DMS53 treated with DMSO at 0.1 percent for 48 hours (cell line): ENCODE data around the gene ZNF407.

ENCODE experiments used
- DNase-seq: peaks from one replicate; lab custom pipeline; 2025; ENCODE audit not compliant: unreplicated experiment; lab: John Stamatoyannopoulos, UW

The ZNF407 gene

DNA sequence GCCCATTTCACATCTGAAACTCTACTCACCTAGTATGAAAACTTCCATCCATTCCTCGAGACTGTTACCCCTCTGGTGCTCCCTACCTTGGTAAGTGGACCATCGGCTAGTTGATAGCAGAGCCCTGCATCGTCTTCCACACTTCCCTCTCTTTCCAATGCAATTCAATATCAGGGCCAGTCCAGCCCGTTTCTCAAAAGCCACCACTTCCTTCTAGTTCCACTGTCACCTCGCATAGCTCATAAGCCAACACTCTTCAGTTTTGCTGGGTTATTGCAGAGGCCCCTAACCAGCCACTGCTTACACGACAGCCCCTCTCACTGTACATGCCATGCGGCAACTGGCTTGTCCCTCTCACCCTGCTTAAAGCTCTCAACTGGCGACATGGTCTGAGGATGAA lies 10.2 kb upstream of the ZNF407 start:
- DNase-seq, result no peak

DNA sequence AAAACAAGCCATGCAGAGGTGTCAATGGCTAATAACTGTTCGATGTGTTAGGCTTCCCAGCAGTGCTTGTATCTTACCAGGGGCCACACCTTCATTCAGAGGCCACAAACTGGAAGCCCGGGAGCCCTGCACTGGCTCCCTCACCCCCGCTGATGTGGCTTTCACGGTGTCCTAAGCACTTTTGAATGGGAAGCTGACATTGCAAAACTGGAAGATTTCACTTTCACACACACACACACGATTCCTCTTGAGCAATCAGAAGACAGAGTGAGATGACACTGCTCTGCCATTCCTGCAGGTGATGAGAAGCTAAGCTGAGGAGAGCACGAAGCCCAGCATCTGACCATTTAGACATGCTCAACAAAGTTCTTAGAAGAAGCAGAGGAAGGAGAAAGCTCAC lies 8.6 kb upstream of the ZNF407 start:
- no peak for DNase-seq

DNA sequence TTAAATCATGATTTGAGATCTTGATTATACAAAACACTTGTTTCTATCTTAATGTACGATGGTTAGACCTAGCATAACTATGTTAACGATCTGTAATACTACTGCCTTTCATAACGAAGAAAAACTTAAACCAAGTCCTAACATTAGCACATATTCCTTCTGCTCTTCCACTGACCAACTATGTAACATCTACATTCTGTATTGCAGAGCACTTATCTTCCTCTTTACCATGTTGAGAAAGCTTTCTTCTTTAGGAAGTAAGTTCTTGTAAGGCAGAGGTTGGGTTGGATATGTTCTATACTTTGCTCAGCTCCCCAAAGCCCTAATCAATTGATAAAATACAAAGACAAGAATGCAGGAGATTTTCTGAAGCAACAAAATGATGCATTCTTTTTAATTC lies 7.9 kb upstream of the ZNF407 start:
- no peak for DNase-seq

- no peak for DNase-seq
Measured at GRCh38 chr18:74590671-74591070, 7.0 kb upstream of the ZNF407 start.

GRCh38 chr18:74595431-74595830 lies 2.2 kb upstream of the ZNF407 start:
- DNase-seq, result no peak

DNA sequence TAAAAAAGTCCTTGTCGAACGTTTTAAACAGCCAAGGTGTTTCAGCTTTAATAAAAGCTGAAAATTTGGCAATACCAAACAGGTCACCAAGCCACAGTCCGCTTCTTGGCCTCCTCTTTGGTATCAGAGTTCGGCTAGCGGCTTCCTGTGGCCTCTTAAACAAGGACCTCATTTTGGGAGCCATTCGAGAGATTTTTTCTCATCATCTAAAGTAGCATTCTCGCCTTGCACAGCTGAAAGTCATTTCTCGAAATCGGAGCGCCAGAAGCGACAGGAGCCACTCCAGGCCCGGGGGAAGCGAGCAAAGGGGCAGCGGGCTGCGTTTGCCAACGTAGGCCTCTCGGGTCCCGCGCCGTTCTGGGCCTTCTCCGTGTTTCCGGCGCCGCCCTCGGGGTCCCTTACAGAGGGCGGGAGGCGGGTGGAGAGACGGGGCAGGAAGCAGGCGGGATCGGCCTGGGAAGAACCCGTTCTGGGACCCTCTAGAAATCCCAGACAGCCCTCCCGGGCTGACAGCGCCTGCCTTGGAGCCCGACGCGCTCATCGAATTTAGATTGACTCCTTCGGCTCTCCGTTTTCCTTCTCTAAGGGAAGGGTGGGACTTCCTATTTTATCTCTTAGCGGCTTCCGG lies 522 bp upstream of the ZNF407 start:
- DNase-seq, result peak; percentile 91

GRCh38 chr18:74598350-74599001 lies 806 bp downstream of the ZNF407 start:
- peak; percentile 38 for DNase-seq

GRCh38 chr18:74604361-74604760 lies 6.7 kb downstream of the ZNF407 start:
- DNase-seq, result no peak

- DNase-seq, result no peak
Measured at GRCh38 chr18:74604774-74605173, 7.1 kb downstream of the ZNF407 start.

GRCh38 chr18:74608681-74609080 lies 11.0 kb downstream of the ZNF407 start:
- no peak for DNase-seq

DNA sequence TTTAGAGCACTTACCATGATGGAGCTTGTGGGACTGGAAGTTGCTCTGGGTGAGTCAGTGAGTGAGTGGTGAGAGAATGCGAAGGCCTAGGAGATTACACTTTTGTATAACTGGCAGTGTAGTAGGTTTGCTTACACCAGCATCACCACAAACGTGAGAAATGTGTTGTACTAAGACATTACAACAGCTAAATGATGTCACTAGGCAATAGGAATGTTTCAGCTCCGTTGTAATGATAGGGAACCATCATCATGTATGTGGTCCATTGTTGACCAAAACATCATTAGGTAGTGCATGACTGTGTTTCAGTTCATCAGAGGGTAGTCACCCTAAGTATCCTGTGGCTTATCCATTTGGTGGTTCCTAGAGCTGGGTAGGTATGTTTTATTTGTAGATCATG lies 11.9 kb downstream of the ZNF407 start:
- DNase-seq, result no peak

GRCh38 chr18:74610051-74610615 lies 12.5 kb downstream of the ZNF407 start:
- DNase-seq, result no peak

- DNase-seq, result no peak
Measured at GRCh38 chr18:74610860-74611259, 13.2 kb downstream of the ZNF407 start.

DNA sequence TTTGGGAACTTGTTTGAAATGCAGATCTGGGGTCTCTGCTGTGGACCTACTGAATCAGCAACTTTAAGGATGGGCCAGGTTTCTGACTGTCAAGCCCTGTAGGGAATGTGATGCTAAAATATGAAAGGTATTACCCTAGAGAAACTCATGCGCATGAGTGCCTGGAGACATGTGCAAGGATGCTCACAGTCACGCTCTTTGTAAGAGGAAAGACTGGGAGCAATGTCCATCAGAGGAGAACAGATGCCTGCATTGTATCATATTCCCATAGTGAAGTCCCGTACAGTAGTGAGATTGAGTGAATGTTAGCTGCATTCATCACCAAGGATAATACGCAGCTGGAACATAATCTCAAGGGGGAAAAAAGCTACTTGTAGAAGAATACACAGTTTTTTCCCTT lies 14.1 kb downstream of the ZNF407 start:
- DNase-seq, result no peak

DNA sequence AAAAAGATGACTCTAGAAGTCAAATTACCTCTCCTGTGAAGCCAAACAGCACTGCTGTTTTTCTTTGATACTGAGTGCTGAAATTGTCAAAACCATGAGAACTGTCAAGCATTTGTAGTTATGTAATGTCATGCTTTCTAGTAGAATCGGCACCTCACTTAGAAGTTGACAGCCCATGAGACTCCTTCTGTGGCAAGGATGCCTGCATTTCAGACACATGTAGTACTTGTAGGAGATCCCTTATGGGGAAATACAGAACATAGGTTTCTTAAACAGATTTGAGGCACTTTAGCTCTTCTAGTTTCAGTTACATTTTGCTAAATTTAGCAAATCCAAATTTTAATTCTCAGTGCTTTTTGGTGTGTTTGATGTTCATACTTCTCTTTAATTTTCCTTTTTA lies 15.7 kb downstream of the ZNF407 start:
- no peak for DNase-seq

GRCh38 chr18:74616494-74616893 lies 18.8 kb downstream of the ZNF407 start:
- DNase-seq, result no peak

- no peak for DNase-seq
Measured at GRCh38 chr18:74617486-74617885, 19.8 kb downstream of the ZNF407 start.

GRCh38 chr18:74622072-74622471 lies 24.4 kb downstream of the ZNF407 start:
- no peak for DNase-seq

DNA sequence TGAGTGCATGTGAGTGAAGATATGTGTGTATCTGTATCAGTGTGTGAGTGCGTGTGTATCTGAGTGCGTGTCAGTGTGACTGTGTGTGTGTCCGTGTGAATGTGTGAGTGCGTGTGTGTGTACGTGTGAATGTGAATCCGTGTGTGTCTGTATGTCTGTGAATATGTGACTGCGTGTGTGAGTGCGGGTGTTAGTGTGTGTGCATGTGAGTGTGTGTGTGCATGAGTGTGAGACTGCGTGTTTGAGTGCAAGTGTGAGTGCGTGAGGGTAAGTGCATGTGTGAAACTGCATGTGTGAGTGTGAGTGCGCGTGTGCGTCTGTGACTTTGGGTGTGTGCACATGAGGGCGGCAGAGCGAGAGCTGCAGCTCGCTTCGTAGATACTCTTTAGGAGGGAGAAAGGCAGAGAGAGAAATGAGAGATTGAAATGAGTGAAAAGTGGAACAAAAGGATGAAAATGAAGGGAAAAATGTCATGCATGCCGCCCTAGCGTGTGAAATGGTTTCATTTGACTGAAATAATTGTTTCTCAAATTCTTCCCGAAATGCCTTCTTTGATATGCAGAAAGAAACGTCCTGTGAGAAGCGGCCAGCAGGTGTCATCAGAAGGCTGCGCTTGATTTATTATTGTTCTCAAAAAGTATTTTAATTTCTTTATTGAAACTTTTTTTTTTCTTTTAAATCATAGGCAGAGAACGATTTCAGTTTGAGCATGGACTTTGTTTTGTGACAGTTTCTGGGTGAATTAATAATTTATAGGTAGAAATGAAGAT lies 25.6 kb downstream of the ZNF407 start:
- no peak for DNase-seq

- DNase-seq, result no peak
Measured at GRCh38 chr18:74624466-74624865, 26.8 kb downstream of the ZNF407 start.

DNA sequence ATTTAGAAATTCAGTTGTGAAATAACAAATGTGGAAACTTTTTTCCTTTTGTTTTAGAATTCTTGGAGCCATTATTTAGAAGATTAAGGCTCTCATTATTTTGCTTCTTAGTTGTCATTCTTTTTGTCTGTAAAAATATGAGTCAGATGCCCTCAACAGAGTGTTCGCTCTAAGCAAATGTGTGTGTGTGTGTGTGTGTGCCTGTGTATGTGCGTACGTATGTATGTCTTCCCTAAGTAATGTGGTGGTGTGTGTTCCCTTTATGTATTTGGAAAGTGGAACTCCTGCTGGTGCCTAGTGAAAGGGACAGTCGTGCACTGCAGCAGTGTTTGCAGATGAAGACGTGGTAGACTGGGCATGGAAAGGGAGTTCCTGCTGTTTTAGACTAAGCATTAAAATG lies 27.5 kb downstream of the ZNF407 start:
- no peak for DNase-seq
